GM18951 (cell line): Measurements from ENCODE around the gene PPP2R2B.

ENCODE experiments used
- POLR2A ChIP-seq: IDR thresholded peaks from 4 replicates; pipeline ENCODE4 v1.6.1; 2011; ENCODE audit warnings: mild to moderate bottlenecking; ENCODE audit not compliant: insufficient read length, insufficient read depth; ENCODE audit errors: extremely low read depth
- in situ Hi-C: fragments of 300-500 bp; cut with MboI; formaldehyde crosslinking; loops from one replicate; pipeline ENCODE4 v1.12.0; 2022; ENCODE audit warnings: low sequenced_read_pairs, mixed read lengths, inconsistent platforms; ENCODE audit not compliant: unreplicated experiment

The PPP2R2B gene

GRCh38 chr5:146778261-146778660 lies 100.3 kb downstream of the PPP2R2B start:
- in situ Hi-C loops, result no loop called here
- TF ChIP-seq POLR2A, result no peak

GRCh38 chr5:146772881-146773466 lies 105.6 kb downstream of the PPP2R2B start:
- in situ Hi-C loops, result no loop called here
- TF ChIP-seq POLR2A, result no peak

- in situ Hi-C loops, result no loop called here
- TF ChIP-seq POLR2A, result no peak
Measured at GRCh38 chr5:146770980-146771379, 107.6 kb downstream of the PPP2R2B start.

- no peak for TF ChIP-seq POLR2A
- in situ Hi-C loops, result no loop called here
Measured at GRCh38 chr5:146770546-146770945, 108.0 kb downstream of the PPP2R2B start.

- in situ Hi-C loops, result no loop called here
- TF ChIP-seq POLR2A, result no peak
Measured at GRCh38 chr5:146767534-146767933, 111.0 kb downstream of the PPP2R2B start.

- TF ChIP-seq POLR2A, result no peak
- in situ Hi-C loops, result no loop called here
Measured at GRCh38 chr5:146766013-146766412, 112.5 kb downstream of the PPP2R2B start.

- no peak for TF ChIP-seq POLR2A
- in situ Hi-C loops, result no loop called here
Measured at GRCh38 chr5:146765089-146765832, 113.3 kb downstream of the PPP2R2B start.

GRCh38 chr5:146762830-146763229 lies 115.7 kb downstream of the PPP2R2B start:
- in situ Hi-C loops, result no loop called here
- no peak for TF ChIP-seq POLR2A

- in situ Hi-C loops, result no loop called here
- TF ChIP-seq POLR2A, result no peak
Measured at GRCh38 chr5:146761811-146762210, 116.7 kb downstream of the PPP2R2B start.

GRCh38 chr5:146758938-146759337 lies 119.6 kb downstream of the PPP2R2B start:
- TF ChIP-seq POLR2A, result no peak
- in situ Hi-C loops, result no loop called here

GRCh38 chr5:146758076-146758475 lies 120.5 kb downstream of the PPP2R2B start:
- TF ChIP-seq POLR2A, result no peak
- in situ Hi-C loops, result no loop called here

GRCh38 chr5:146756546-146756945 lies 122.0 kb downstream of the PPP2R2B start:
- no peak for TF ChIP-seq POLR2A
- in situ Hi-C loops, result no loop called here

GRCh38 chr5:146755793-146756192 lies 122.8 kb downstream of the PPP2R2B start:
- TF ChIP-seq POLR2A, result no peak
- in situ Hi-C loops, result no loop called here

- in situ Hi-C loops, result no loop called here
- no peak for TF ChIP-seq POLR2A
Measured at GRCh38 chr5:146754621-146755020, 123.9 kb downstream of the PPP2R2B start.
